Stomach (tissue), 9 donors: ENCODE data around the gene SIGLECL1. TPM values are rescaled to one million over a fixed set of nuclear protein-coding genes. Genes with fewer than 3 reads are reported as not detected.
"Not testable (repeated sequence)": the region's sequence is repeated elsewhere in the genome, so short reads cannot be mapped to it uniquely, and the experiment has no call there.

Experiments used
- DNase-seq, 2 donors: peaks; one replicate each; pipeline versions ENCODE4 v3.0.0 to v3.0.0-alpha.2; 2013 to 2019
- H3K27ac ChIP-seq, 5 donors: fragments of 200-600 bp in 4 of 5; sonication (generic) in 4 of 5; one replicate each; pipeline ENCODE4 v1.5.1; 2013 to 2019; ENCODE audit warnings: mild to moderate bottlenecking in 1 of 5, moderate library complexity in 1 of 5
- H3K27me3 ChIP-seq, 3 donors: fragments of 200-600 bp; sonication (generic); one replicate each; pipeline ENCODE4 v1.5.1; 2017 to 2019; ENCODE audit warnings: mixed run types in 1 of 3
- H3K36me3 ChIP-seq, 4 donors: fragments of 200-600 bp; sonication (generic); 1 replicate in 3 of 4; 2 replicates in 1 of 4; pipeline ENCODE4 v1.5.1; 2016 to 2019
- H3K4me1 ChIP-seq, 4 donors: fragments of 200-600 bp; sonication (generic); one replicate each; pipeline ENCODE4 v1.5.1; 2016 to 2019
- H3K4me3 ChIP-seq, 4 donors: fragments of 200-600 bp; sonication (generic) in 3 of 4; one replicate each; pipeline ENCODE4 v1.5.1; 2016 to 2019; ENCODE audit warnings: mild to moderate bottlenecking in 1 of 4
- H3K9me3 ChIP-seq, 4 donors: fragments of 200-600 bp; sonication (generic); one replicate each; pipeline ENCODE4 v1.5.1; 2016 to 2019
- CTCF ChIP-seq, 7 experiments: fragments of 450-650 bp in 4 of 7; fragments of 200-600 bp in 3 of 7; sonication (generic) in 3 of 7; IDR thresholded peaks; one replicate each; pipeline ENCODE4 v1.5.1; 2016 to 2019; ENCODE audit warnings: antibody characterized with exemption in 7 of 7, control low read depth in 2 of 7, mild to moderate bottlenecking in 1 of 7
- EP300 ChIP-seq: sonication (generic); formaldehyde crosslinking; IDR thresholded peaks from one replicate; pipeline ENCODE4 v1.6.1; 2017; ENCODE audit warnings: antibody characterized with exemption
- POLR2A ChIP-seq, 4 donors: fragments of 450-650 bp; IDR thresholded peaks; one replicate each; pipeline ENCODE4 v1.6.1; 2016; ENCODE audit warnings: antibody characterized with exemption in 4 of 4, control low read depth in 2 of 4, mild to moderate bottlenecking in 1 of 4, moderate library complexity in 1 of 4
- POLR2AphosphoS5 ChIP-seq, 3 donors: sonication (generic); formaldehyde crosslinking; IDR thresholded peaks; one replicate each; pipeline ENCODE4 v1.6.1; 2016; ENCODE audit warnings: antibody characterized with exemption in 3 of 3
- WGBS, 5 donors: extraction: QIAGEN DNeasy Blood & Tissue Kit in 3 of 5; methylation state at CpG; one replicate each; pipeline versions ENCODE4 v1.1.5 to v1.1.7; 2013 to 2018; 5-methylcytosine and 5-hydroxymethylcytosine counted together
- intact Hi-C: fragments of 100-400 bp; cut with DNase I; formaldehyde crosslinking; loops from one replicate; pipeline ENCODE4 v1.15.1; 2023; ENCODE audit warnings: low total_unique reads
- polyA plus RNA-seq, 3 donors: library from polyadenylated mRNA; stranded (reverse); fragments of 200-250 nt; gene quantifications; one replicate each; pipeline ENCODE4 v1.2.3, GENCODE V29; 2013
- total RNA-seq, 5 donors: library from RNA; depleted of rRNA; stranded (reverse); fragments of >200 nt; gene quantifications; one replicate each; pipeline versions ENCODE4 v1.1.0 to v1.2.3, GENCODE V29; 2014 to 2016
- donor health status: healthy with polysubstance abuse.
- donor health status: Bipolar disorder and iron deficiency.
- donor health status: healthy.

Gene SIGLECL1
- total and polyA plus RNA-seq, 8 donors: not detected

GRCh38 chr19:51207747-51208146 is 43.1 kb upstream of the SIGLECL1 start:
- Histone ChIP-seq H3K36me3 (no peaks in the 10 kb centered on the region), H3K27ac (no peak overlapping the region), H3K4me1 (peaks cover 0 to 12% (median 0%) of the 10 kb centered on the region in 4 donors), H3K27me3 (peaks cover 0 to 9% (median 0%) of the 10 kb centered on the region in 3 donors), H3K9me3 (no peaks in the 10 kb centered on the region), H3K4me3 (no peak overlapping the region)
- intact Hi-C loops: no loop called here
- 29 to 51% (median 37%) methylated on average over 2 of the region's 2 CpGs for WGBS, 5 donors
- TF ChIP-seq POLR2AphosphoS5 (IDR thresholded peaks at IDR 0.05) (no peak), EP300 (no peak), CTCF (IDR thresholded peaks at IDR 0.05) (no peak), POLR2A (IDR thresholded peaks at IDR 0.05) (no peak)
- DNase-seq: no peak

- no peak for DNase-seq
- WGBS, 5 donors: 65 to 88% (median 79%) methylated on average over 6 of the region's 6 CpGs
- intact Hi-C loops: no loop called here
- H3K36me3 ChIP-seq: no peaks in the 10 kb centered on the region
- H3K27me3 ChIP-seq: peaks cover 0 to 9% (median 0%) of the 10 kb centered on the region in 3 donors
- peaks cover 0 to 12% (median 0%) of the 10 kb centered on the region in 4 donors for H3K4me1 ChIP-seq
- no peak overlapping the region for H3K4me3 ChIP-seq
- H3K27ac ChIP-seq: no peak overlapping the region
- H3K9me3 ChIP-seq: no peaks in the 10 kb centered on the region
- TF ChIP-seq CTCF (IDR thresholded peaks at IDR 0.05): no peak
- no peak for TF ChIP-seq POLR2AphosphoS5 (IDR thresholded peaks at IDR 0.05)
- TF ChIP-seq POLR2A (IDR thresholded peaks at IDR 0.05): no peak
- TF ChIP-seq EP300: no peak
Measured at GRCh38 chr19:51210191-51210784, 40.6 kb upstream of the SIGLECL1 start.

- H3K9me3 ChIP-seq, H3K27ac ChIP-seq, H3K27me3 ChIP-seq, intact Hi-C loops, H3K36me3 ChIP-seq: not testable (repeated sequence)
- Histone ChIP-seq H3K4me3 (peak overlapping the region in 1 of 4 donors; percentile 11), H3K4me1 (peaks cover 0 to 12% (median 0%) of the 10 kb centered on the region in 4 donors)
- DNase-seq: peak in 1 of 2 donors; percentile 11
- WGBS, 5 donors: 41 to 62% (median 54%) methylated on average over 13 of the region's 13 CpGs
Measured at GRCh38 chr19:51210874-51211361, 40.0 kb upstream of the SIGLECL1 start.

- no peaks in the 10 kb centered on the region for H3K36me3 ChIP-seq
- intact Hi-C loops: no loop called here
- no peak overlapping the region for H3K27ac ChIP-seq
- no peak overlapping the region for H3K4me3 ChIP-seq
- H3K9me3 ChIP-seq: no peaks in the 10 kb centered on the region
- peaks cover 0 to 12% (median 0%) of the 10 kb centered on the region in 4 donors for H3K4me1 ChIP-seq
- no peak for DNase-seq
- 79 to 94% (median 84%) methylated on average over 8 to 9 of the region's 9 CpGs for WGBS, 5 donors
- peaks cover 0 to 9% (median 0%) of the 10 kb centered on the region in 3 donors for H3K27me3 ChIP-seq
- TF ChIP-seq CTCF (IDR thresholded peaks at IDR 0.05) (no peak), EP300 (no peak), POLR2AphosphoS5 (IDR thresholded peaks at IDR 0.05) (no peak), POLR2A (IDR thresholded peaks at IDR 0.05) (no peak)
Measured at GRCh38 chr19:51211833-51212232, 39.0 kb upstream of the SIGLECL1 start.

GRCh38 chr19:51219307-51219706 is 31.6 kb upstream of the SIGLECL1 start:
- H3K4me1 ChIP-seq: no peaks in the 10 kb centered on the region
- no peak overlapping the region for H3K4me3 ChIP-seq
- peaks cover 0 to 3% (median 0%) of the 10 kb centered on the region in 4 donors for H3K9me3 ChIP-seq
- H3K27me3 ChIP-seq: peaks cover 0 to 4% (median 0%) of the 10 kb centered on the region in 3 donors
- no peak overlapping the region for H3K27ac ChIP-seq
- intact Hi-C loops: no loop called here
- no peak for TF ChIP-seq POLR2AphosphoS5 (IDR thresholded peaks at IDR 0.05)
- no peak for TF ChIP-seq CTCF (IDR thresholded peaks at IDR 0.05)
- TF ChIP-seq EP300: no peak
- no peak for TF ChIP-seq POLR2A (IDR thresholded peaks at IDR 0.05)
- no peak for DNase-seq
- 50 to 85% (median 63%) methylated on average over 1 of the region's 1 CpG for WGBS, 5 donors
- H3K36me3 ChIP-seq: no peaks in the 10 kb centered on the region
